GM23338 (cell line): ENCODE results near the gene CDHR5. TPM values are rescaled to one million over a fixed set of nuclear protein-coding genes. Genes with fewer than 3 reads are reported as not detected.
A peak's percentile ranks its signal among the peaks of the same experiment; 100 is the strongest.

Source experiments
- ATAC-seq: fragments of 200-7000 bp; cut with Tn5 transposase; 3 replicates; pipeline ENCODE4 v1.9.1; 2020
- DNase-seq: peaks from one replicate; pipeline ENCODE4 v3.0.0-alpha.2; 2015; ENCODE audit warnings: low spot score
- H2AFZ ChIP-seq: fragments of 200-600 bp; sonication (generic); 2 replicates; pipeline ENCODE4 v1.8.0; 2016; ENCODE audit warnings: antibody characterized with exemption, mild to moderate bottlenecking, moderate library complexity
- H3F3A ChIP-seq: fragments of 200-600 bp; sonication (generic); replicated peaks from 2 replicates; pipeline ENCODE4 v1.8.0; 2017; ENCODE audit warnings: antibody characterized with exemption, mixed run types, low read depth
- H3K27ac ChIP-seq: fragments of 200-600 bp; sonication (generic); 2 replicates; pipeline ENCODE4 v1.6.1; 2016; ENCODE audit warnings: low read depth
- H3K27me3 ChIP-seq: fragments of 200-600 bp; sonication (generic); 2 replicates; pipeline ENCODE4 v1.8.0; 2016; ENCODE audit warnings: mild to moderate bottlenecking, mixed run types, moderate library complexity; ENCODE audit not compliant: insufficient read depth
- H3K36me3 ChIP-seq: fragments of 200-600 bp; sonication (generic); 2 replicates; pipeline ENCODE4 v1.8.0; 2016; ENCODE audit warnings: mild to moderate bottlenecking; ENCODE audit not compliant: insufficient read depth
- H3K4me1 ChIP-seq: fragments of 200-600 bp; sonication (generic); 2 replicates; pipeline ENCODE4 v1.8.0; 2016; ENCODE audit warnings: mild to moderate bottlenecking, moderate library complexity; ENCODE audit not compliant: insufficient read depth
- H3K4me2 ChIP-seq: fragments of 200-600 bp; sonication (generic); 2 replicates; pipeline ENCODE4 v1.7.1; 2017; ENCODE audit warnings: mixed run types
- H3K4me3 ChIP-seq: fragments of 200-600 bp; sonication (generic); 2 replicates; pipeline ENCODE4 v1.6.1; 2016; ENCODE audit warnings: mixed run types
- H3K79me2 ChIP-seq: fragments of 200-600 bp; sonication (generic); replicated peaks from 2 replicates; pipeline ENCODE4 v1.8.0; 2017; ENCODE audit warnings: mild to moderate bottlenecking; ENCODE audit not compliant: insufficient read depth
- H3K9me2 ChIP-seq: fragments of 200-600 bp; sonication (generic); 2 replicates; pipeline ENCODE4 v1.8.0; 2017; ENCODE audit not compliant: insufficient read depth
- H4K20me1 ChIP-seq: fragments of 200-600 bp; sonication (generic); replicated peaks from 2 replicates; pipeline ENCODE4 v1.8.0; 2017; ENCODE audit warnings: mild to moderate bottlenecking; ENCODE audit not compliant: insufficient read depth
- H3K27ac Mint-ChIP-seq: 2 replicates; pipeline ENCODE4 v1.8.0; 2020; ENCODE audit warnings: inconsistent platforms, mild to moderate bottlenecking, moderate library complexity, mixed read lengths
- H3K27me3 Mint-ChIP-seq: 3 replicates; pipeline ENCODE4 v1.8.0; 2022; ENCODE audit warnings: low read depth, mild to moderate bottlenecking, moderate library complexity, mixed read lengths, inconsistent platforms; ENCODE audit not compliant: insufficient read depth, poor library complexity
- H3K36me3 Mint-ChIP-seq: 3 replicates; pipeline ENCODE4 v1.8.0; 2021; ENCODE audit warnings: low read depth, mild to moderate bottlenecking, inconsistent platforms, moderate library complexity, mixed read lengths
- H3K4me1 Mint-ChIP-seq: 3 replicates; pipeline ENCODE4 v1.8.0; 2020; ENCODE audit warnings: mild to moderate bottlenecking, inconsistent platforms, mixed read lengths
- H3K4me3 Mint-ChIP-seq: 3 replicates; pipeline ENCODE4 v1.8.0; 2021; ENCODE audit warnings: moderate library complexity, mild to moderate bottlenecking, inconsistent platforms, mixed read lengths
- H3K9me3 Mint-ChIP-seq: 3 replicates; pipeline ENCODE4 v1.8.0; 2020; ENCODE audit warnings: moderate library complexity, mild to moderate bottlenecking, inconsistent platforms, mixed read lengths
- CTCF ChIP-seq, 2 experiments: fragments of 200-600 bp in 1 of 2; sonication (generic) in 1 of 2; conservative IDR thresholded peaks; 2 replicates each; pipeline versions ENCODE4 v1.5.1 to v1.6.1; 2016 to 2017; ENCODE audit warnings: antibody characterized with exemption in 2 of 2, low read depth in 2 of 2, mild to moderate bottlenecking in 2 of 2, moderate library complexity in 1 of 2
- ZNF114 ChIP-seq: fragments of 250-450 bp; sonication (Bioruptor Pico); IDR thresholded peaks from 2 replicates; pipeline ENCODE4 v1.5.0; 2020; ENCODE audit warnings: mild to moderate bottlenecking, moderate library complexity
- ZNF462 ChIP-seq: fragments of 250-450 bp; sonication (Bioruptor Pico); IDR thresholded peaks from 2 replicates; pipeline ENCODE4 v1.5.0; 2020; ENCODE audit warnings: mild to moderate bottlenecking, moderate library complexity
- polyA plus RNA-seq: library from polyadenylated mRNA; unstranded; fragments of >200 nt; fragmentation: Nextera tagmentation; extraction: Ambion mirVana; gene quantifications from 2 replicates; pipeline ENCODE4 v1.2.1, GENCODE V29; 2016
- total RNA-seq: library from RNA; depleted of rRNA; stranded (reverse); fragments of >200 nt; shearing (Covaris generic); gene quantifications from 2 replicates; pipeline ENCODE4 v1.2.3, GENCODE V29; 2014

Gene CDHR5
- total and polyA plus RNA-seq, 2 experiments from 2014 or later: not detected

- H2AFZ ChIP-seq: no peak overlapping the region
- H3F3A ChIP-seq: peaks cover 36% of the 10 kb centered on the region
- H3K4me1 Mint-ChIP-seq: peaks cover 5% of the 10 kb centered on the region
- TF ChIP-seq ZNF462 (CRISPR knock-in tag): no peak
- H3K4me3 Mint-ChIP-seq: no peak overlapping the region
- no peaks in the 10 kb centered on the region for H3K9me2 ChIP-seq
- H3K4me3 ChIP-seq: no peak overlapping the region
- no peak overlapping the region for H3K27ac Mint-ChIP-seq
- H3K79me2 ChIP-seq: no peaks in the 10 kb centered on the region
- H3K36me3 ChIP-seq: no peaks in the 10 kb centered on the region
- H3K4me1 ChIP-seq: peaks cover 11% of the 10 kb centered on the region; the same call in 1 of the 2 replicates
- H3K27me3 ChIP-seq: no peaks in the 10 kb centered on the region
- peaks cover 18% of the 10 kb centered on the region; the same call in 1 of the 2 replicates for H4K20me1 ChIP-seq
- no peak overlapping the region for H3K27ac ChIP-seq
- ATAC-seq (no peak), DNase-seq (no peak)
- H3K4me2 ChIP-seq: no peak overlapping the region
- peaks cover 29% of the 10 kb centered on the region for H3K36me3 Mint-ChIP-seq
- H3K27me3 Mint-ChIP-seq: peaks cover 12% of the 10 kb centered on the region
- H3K9me3 Mint-ChIP-seq: no peaks in the 10 kb centered on the region
Measured at GRCh38 chr11:612961-613300, 11.8 kb downstream of the CDHR5 start.

GRCh38 chr11:612201-612960 lies 12.4 kb downstream of the CDHR5 start:
- ATAC-seq: no peak
- Histone ChIP-seq H3K9me2 (no peaks in the 10 kb centered on the region), H3K79me2 (no peaks in the 10 kb centered on the region), H3K27me3 (no peaks in the 10 kb centered on the region), H3K4me3 (no peak overlapping the region), H3K4me1 (peaks cover 11% of the 10 kb centered on the region; the same call in 1 of the 2 replicates), H3K4me2 (no peak overlapping the region), H3K27ac (no peak overlapping the region), H3K36me3 (no peaks in the 10 kb centered on the region), H3F3A (peaks cover 36% of the 10 kb centered on the region), H2AFZ (no peak overlapping the region), H4K20me1 (peaks cover 18% of the 10 kb centered on the region; the same call in 1 of the 2 replicates)
- H3K9me3 Mint-ChIP-seq: no peaks in the 10 kb centered on the region
- peaks cover 32% of the 10 kb centered on the region for H3K36me3 Mint-ChIP-seq
- DNase-seq: peak; percentile 63
- peaks cover 12% of the 10 kb centered on the region for H3K27me3 Mint-ChIP-seq
- peak; percentile 44 to 50 for TF ChIP-seq CTCF (conservative IDR thresholded peaks at IDR 0.05; ENCODE audit: low read depth in 2 of 2)
- no peak for TF ChIP-seq ZNF114 (CRISPR knock-in tag)
- no peak overlapping the region; the same call in 2 of the 3 replicates for H3K4me3 Mint-ChIP-seq
- no peak overlapping the region for H3K27ac Mint-ChIP-seq
- H3K4me1 Mint-ChIP-seq: peaks cover 5% of the 10 kb centered on the region
